GM23338 (cell line): ENCODE measurements around the gene MCC. TPM values are rescaled to one million over a fixed set of nuclear protein-coding genes. Genes with fewer than 3 reads are reported as not detected.
A peak's percentile ranks its signal among the peaks of the same experiment; 100 is the strongest.

Source experiments
- ATAC-seq: fragments of 200-7000 bp; cut with Tn5 transposase; 3 replicates; pipeline ENCODE4 v1.9.1; 2020
- DNase-seq: peaks from one replicate; pipeline ENCODE4 v3.0.0-alpha.2; 2015; ENCODE audit warnings: low spot score
- H2AFZ ChIP-seq: fragments of 200-600 bp; sonication (generic); 2 replicates; pipeline ENCODE4 v1.8.0; 2016; ENCODE audit warnings: antibody characterized with exemption, mild to moderate bottlenecking, moderate library complexity
- H3F3A ChIP-seq: fragments of 200-600 bp; sonication (generic); replicated peaks from 2 replicates; pipeline ENCODE4 v1.8.0; 2017; ENCODE audit warnings: antibody characterized with exemption, mixed run types, low read depth
- H3K27ac ChIP-seq: fragments of 200-600 bp; sonication (generic); 2 replicates; pipeline ENCODE4 v1.6.1; 2016; ENCODE audit warnings: low read depth
- H3K27me3 ChIP-seq: fragments of 200-600 bp; sonication (generic); 2 replicates; pipeline ENCODE4 v1.8.0; 2016; ENCODE audit warnings: mild to moderate bottlenecking, mixed run types, moderate library complexity; ENCODE audit not compliant: insufficient read depth
- H3K36me3 ChIP-seq: fragments of 200-600 bp; sonication (generic); 2 replicates; pipeline ENCODE4 v1.8.0; 2016; ENCODE audit warnings: mild to moderate bottlenecking; ENCODE audit not compliant: insufficient read depth
- H3K4me1 ChIP-seq: fragments of 200-600 bp; sonication (generic); 2 replicates; pipeline ENCODE4 v1.8.0; 2016; ENCODE audit warnings: mild to moderate bottlenecking, moderate library complexity; ENCODE audit not compliant: insufficient read depth
- H3K4me2 ChIP-seq: fragments of 200-600 bp; sonication (generic); 2 replicates; pipeline ENCODE4 v1.7.1; 2017; ENCODE audit warnings: mixed run types
- H3K4me3 ChIP-seq: fragments of 200-600 bp; sonication (generic); 2 replicates; pipeline ENCODE4 v1.6.1; 2016; ENCODE audit warnings: mixed run types
- H3K79me2 ChIP-seq: fragments of 200-600 bp; sonication (generic); replicated peaks from 2 replicates; pipeline ENCODE4 v1.8.0; 2017; ENCODE audit warnings: mild to moderate bottlenecking; ENCODE audit not compliant: insufficient read depth
- H3K9me2 ChIP-seq: fragments of 200-600 bp; sonication (generic); 2 replicates; pipeline ENCODE4 v1.8.0; 2017; ENCODE audit not compliant: insufficient read depth
- H4K20me1 ChIP-seq: fragments of 200-600 bp; sonication (generic); replicated peaks from 2 replicates; pipeline ENCODE4 v1.8.0; 2017; ENCODE audit warnings: mild to moderate bottlenecking; ENCODE audit not compliant: insufficient read depth
- H3K27ac Mint-ChIP-seq: 2 replicates; pipeline ENCODE4 v1.8.0; 2020; ENCODE audit warnings: inconsistent platforms, mild to moderate bottlenecking, moderate library complexity, mixed read lengths
- H3K27me3 Mint-ChIP-seq: 3 replicates; pipeline ENCODE4 v1.8.0; 2022; ENCODE audit warnings: low read depth, mild to moderate bottlenecking, moderate library complexity, mixed read lengths, inconsistent platforms; ENCODE audit not compliant: insufficient read depth, poor library complexity
- H3K36me3 Mint-ChIP-seq: 3 replicates; pipeline ENCODE4 v1.8.0; 2021; ENCODE audit warnings: low read depth, mild to moderate bottlenecking, inconsistent platforms, moderate library complexity, mixed read lengths
- H3K4me1 Mint-ChIP-seq: 3 replicates; pipeline ENCODE4 v1.8.0; 2020; ENCODE audit warnings: mild to moderate bottlenecking, inconsistent platforms, mixed read lengths
- H3K4me3 Mint-ChIP-seq: 3 replicates; pipeline ENCODE4 v1.8.0; 2021; ENCODE audit warnings: moderate library complexity, mild to moderate bottlenecking, inconsistent platforms, mixed read lengths
- H3K9me3 Mint-ChIP-seq: 3 replicates; pipeline ENCODE4 v1.8.0; 2020; ENCODE audit warnings: moderate library complexity, mild to moderate bottlenecking, inconsistent platforms, mixed read lengths
- CREB1 ChIP-seq: fragments of 250-450 bp; sonication (Bioruptor Pico); IDR thresholded peaks from 2 replicates; pipeline ENCODE4 v1.5.0; 2020; ENCODE audit warnings: low read depth, mild to moderate bottlenecking, moderate library complexity
- CTCF ChIP-seq, 2 experiments: fragments of 200-600 bp in 1 of 2; sonication (generic) in 1 of 2; conservative IDR thresholded peaks; 2 replicates each; pipeline versions ENCODE4 v1.5.1 to v1.6.1; 2016 to 2017; ENCODE audit warnings: antibody characterized with exemption in 2 of 2, low read depth in 2 of 2, mild to moderate bottlenecking in 2 of 2, moderate library complexity in 1 of 2
- ETS1 ChIP-seq: IDR thresholded peaks from 2 replicates; pipeline ENCODE4 v1.6.1; 2016; ENCODE audit warnings: antibody characterized with exemption
- EZH2 ChIP-seq: fragments of 200-600 bp; sonication (generic); IDR thresholded peaks from one replicate; pipeline ENCODE4 v1.8.0; 2017; ENCODE audit warnings: antibody characterized with exemption, mild to moderate bottlenecking, low read depth; ENCODE audit not compliant: unreplicated experiment
- JUNB ChIP-seq: IDR thresholded peaks from one replicate; pipeline ENCODE4 v1.6.1; 2016; ENCODE audit warnings: antibody characterized with exemption; ENCODE audit not compliant: unreplicated experiment
- POLR2AphosphoS5 ChIP-seq: IDR thresholded peaks from 2 replicates; pipeline ENCODE4 v1.6.1; 2016; ENCODE audit warnings: antibody characterized with exemption, low read depth
- ZNF331 ChIP-seq: fragments of 250-450 bp; sonication (Bioruptor Pico); IDR thresholded peaks from 2 replicates; pipeline ENCODE4 v1.5.0; 2020; ENCODE audit warnings: low read depth, mild to moderate bottlenecking, moderate library complexity
- polyA plus RNA-seq: library from polyadenylated mRNA; unstranded; fragments of >200 nt; fragmentation: Nextera tagmentation; extraction: Ambion mirVana; gene quantifications from 2 replicates; pipeline ENCODE4 v1.2.1, GENCODE V29; 2016
- total RNA-seq: library from RNA; depleted of rRNA; stranded (reverse); fragments of >200 nt; shearing (Covaris generic); gene quantifications from 2 replicates; pipeline ENCODE4 v1.2.3, GENCODE V29; 2014

MCC gene
- total and polyA plus RNA-seq, 2 experiments from 2014 or later = 3.8 to 10.1 TPM

DNA sequence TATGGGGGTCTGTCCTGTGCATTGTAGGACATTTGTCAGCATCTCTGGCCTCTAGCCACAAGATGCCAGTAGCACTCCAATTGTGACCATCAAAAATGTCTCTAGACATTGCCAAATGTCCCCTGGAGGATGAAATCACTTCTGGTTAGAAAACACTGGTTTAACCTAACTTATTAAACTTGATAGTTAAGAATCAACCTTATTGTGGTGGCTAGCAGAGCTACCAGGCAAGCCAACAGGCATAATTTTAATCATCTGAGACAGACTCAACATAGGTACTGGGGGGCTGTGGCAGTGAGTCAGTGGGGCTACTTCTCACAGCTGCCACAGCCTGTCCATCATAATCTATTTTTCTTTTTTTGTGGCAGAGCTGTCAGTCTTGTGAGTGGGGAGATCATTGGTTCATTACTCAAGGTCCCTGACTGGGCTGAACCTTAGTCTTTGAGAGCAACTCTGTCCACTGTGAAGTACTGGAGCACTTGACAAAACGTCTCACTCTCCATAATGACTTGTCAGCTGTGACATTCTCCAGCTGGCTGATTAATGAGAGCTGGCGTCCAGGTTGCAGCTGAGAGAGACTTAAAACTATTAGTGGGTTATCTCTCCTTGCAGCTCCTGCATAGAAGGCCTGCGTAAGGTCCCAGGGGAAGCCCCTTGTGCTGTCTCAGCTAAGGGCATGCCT lies 403.7 kb downstream of the MCC start:
- Histone ChIP-seq H3K79me2 (no peaks in the 10 kb centered on the region), H3K36me3 (no peaks in the 10 kb centered on the region)
- H3K27me3 Mint-ChIP-seq = peaks cover 5% of the 10 kb centered on the region

DNA sequence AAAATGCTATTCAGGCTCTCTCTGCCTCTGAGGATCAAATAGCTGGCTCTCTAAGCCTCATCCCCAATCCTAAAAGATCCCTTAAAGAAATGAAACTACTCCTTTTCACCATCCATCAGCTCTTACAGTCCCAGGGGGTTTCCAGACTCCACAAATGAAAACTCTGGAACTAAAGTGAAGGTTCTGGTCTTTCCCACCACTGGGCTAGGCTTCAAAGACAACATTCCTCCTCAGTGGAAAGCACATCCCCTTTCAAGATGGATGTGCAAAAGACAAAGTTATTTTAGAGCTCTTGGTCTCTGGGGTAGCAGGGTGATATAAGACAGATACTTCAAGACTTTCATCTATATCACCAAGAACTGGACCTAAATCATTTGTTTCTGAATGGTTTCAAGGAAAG lies 404.8 kb downstream of the MCC start:
- no peaks in the 10 kb centered on the region for H3K9me2 ChIP-seq
- H3K4me2 ChIP-seq = no peak overlapping the region
- no peaks in the 10 kb centered on the region for H3K79me2 ChIP-seq
- H3K4me3 ChIP-seq = no peak overlapping the region
- Mint-ChIP-seq H3K9me3 (peaks cover 3% of the 10 kb centered on the region; the same call in 1 of the 3 replicates), H3K4me3 (no peak overlapping the region), H3K27me3 (peaks cover 5% of the 10 kb centered on the region), H3K27ac (no peak overlapping the region), H3K36me3 (peaks cover 33% of the 10 kb centered on the region), H3K4me1 (peaks cover 12% of the 10 kb centered on the region)
- no peaks in the 10 kb centered on the region for H4K20me1 ChIP-seq
- H3K27ac ChIP-seq = no peak overlapping the region
- no peak for TF ChIP-seq ZNF331
- no peak for TF ChIP-seq ETS1
- no peak for TF ChIP-seq CTCF (conservative IDR thresholded peaks at IDR 0.05; ENCODE audit: low read depth in 2 of 2)
- no peak for TF ChIP-seq POLR2AphosphoS5
- TF ChIP-seq CREB1 (CRISPR knock-in tag) = no peak
- TF ChIP-seq JUNB = no peak
- no peak for TF ChIP-seq EZH2
- ATAC-seq (no peak), DNase-seq (no peak)
- no peak overlapping the region for H2AFZ ChIP-seq
- H3F3A ChIP-seq = no peaks in the 10 kb centered on the region
- no peaks in the 10 kb centered on the region for H3K27me3 ChIP-seq
- no peaks in the 10 kb centered on the region for H3K36me3 ChIP-seq
- H3K4me1 ChIP-seq = peaks cover 7% of the 10 kb centered on the region; the same call in 1 of the 2 replicates

More for the DNA sequence above, 403.7 kb downstream of the MCC start:
- Histone ChIP-seq H3F3A (no peaks in the 10 kb centered on the region), H3K9me2 (no peaks in the 10 kb centered on the region), H3K4me1 (peaks cover 7% of the 10 kb centered on the region; the same call in 1 of the 2 replicates), H3K4me2 (no peak overlapping the region), H4K20me1 (no peaks in the 10 kb centered on the region), H3K4me3 (no peak overlapping the region), H2AFZ (no peak overlapping the region), H3K27ac (no peak overlapping the region), H3K27me3 (no peaks in the 10 kb centered on the region)
- TF ChIP-seq ZNF331 (no peak), CTCF (conservative IDR thresholded peaks at IDR 0.05; ENCODE audit: low read depth in 2 of 2) (peak in 1 of 2 experiments; percentile 19; a peak in 1 of 4 replicates)
- H3K9me3 Mint-ChIP-seq = no peaks in the 10 kb centered on the region
- H3K4me3 Mint-ChIP-seq = no peak overlapping the region
- ATAC-seq (no peak), DNase-seq (no peak)
- no peak overlapping the region for H3K27ac Mint-ChIP-seq
- peaks cover 12% of the 10 kb centered on the region for H3K4me1 Mint-ChIP-seq
- H3K36me3 Mint-ChIP-seq = peaks cover 22% of the 10 kb centered on the region
